ENCODE data around the gene GABRB1.
"Not testable (repeated sequence)": the region's sequence is repeated elsewhere in the genome, so short reads cannot be mapped to it uniquely, and the experiment has no call there.

Gene GABRB1

GRCh38 chr4:47326025-47326424 is 294.7 kb downstream of the GABRB1 start:
- no peak for DNase-seq

GRCh38 chr4:47330866-47331265 is 299.5 kb downstream of the GABRB1 start:
- DNase-seq = no peak

- DNase-seq = no peak
Observed at GRCh38 chr4:47334652-47335051, 303.3 kb downstream of the GABRB1 start.

- DNase-seq = no peak
Observed at GRCh38 chr4:47337893-47338292, 306.5 kb downstream of the GABRB1 start.

GRCh38 chr4:47340914-47341313 is 309.5 kb downstream of the GABRB1 start:
- DNase-seq = no peak

- DNase-seq = no peak
Observed at GRCh38 chr4:47342796-47343195, 311.4 kb downstream of the GABRB1 start.

GRCh38 chr4:47349326-47349725 is 318.0 kb downstream of the GABRB1 start:
- DNase-seq = no peak

- no peak for DNase-seq
Observed at GRCh38 chr4:47355568-47355967, 324.2 kb downstream of the GABRB1 start.

- DNase-seq = no peak
Observed at GRCh38 chr4:47359891-47360290, 328.5 kb downstream of the GABRB1 start.

GRCh38 chr4:47367761-47368160 is 336.4 kb downstream of the GABRB1 start:
- DNase-seq = no peak

GRCh38 chr4:47368211-47368610 is 336.8 kb downstream of the GABRB1 start:
- no peak for DNase-seq

- DNase-seq = no peak
Observed at GRCh38 chr4:47372561-47372960, 341.2 kb downstream of the GABRB1 start.

GRCh38 chr4:47373174-47373573 is 341.8 kb downstream of the GABRB1 start:
- peak; percentile 13 for DNase-seq

GRCh38 chr4:47373709-47374108 is 342.3 kb downstream of the GABRB1 start:
- DNase-seq = no peak

- no peak for DNase-seq
Observed at GRCh38 chr4:47374477-47374876, 343.1 kb downstream of the GABRB1 start.

GRCh38 chr4:47378021-47378530 is 346.7 kb downstream of the GABRB1 start:
- DNase-seq = not testable (repeated sequence)

- DNase-seq = no peak
Observed at GRCh38 chr4:47381172-47381571, 349.8 kb downstream of the GABRB1 start.

GRCh38 chr4:47382846-47383360 is 351.5 kb downstream of the GABRB1 start:
- no peak for DNase-seq

- DNase-seq = peak; percentile 27
Observed at GRCh38 chr4:47383829-47384427, 352.6 kb downstream of the GABRB1 start.

- no peak for DNase-seq
Observed at GRCh38 chr4:47386146-47386545, 354.8 kb downstream of the GABRB1 start.

- DNase-seq = no peak
Observed at GRCh38 chr4:47386561-47387235, 355.3 kb downstream of the GABRB1 start.

- no peak for DNase-seq
Observed at GRCh38 chr4:47390428-47391125, 359.2 kb downstream of the GABRB1 start.

- no peak for DNase-seq
Observed at GRCh38 chr4:47391256-47391655, 359.9 kb downstream of the GABRB1 start.

GRCh38 chr4:47406408-47406807 is 375.0 kb downstream of the GABRB1 start:
- no peak for DNase-seq
